Hematopoietic multipotent progenitor cell treated with erythropoietin and hydrocortisone succinate and interleukin-3 and kit ligand, for 6 days (in vitro differentiated cells): Measurements from ENCODE around the gene OR1C1.
"Not testable (repeated sequence)": the region's sequence is repeated elsewhere in the genome, so short reads cannot be mapped to it uniquely, and the experiment has no call there.

Experiments used
- DNase-seq: peaks from one replicate; pipeline ENCODE4 v3.0.0-alpha.2; 2015

Gene OR1C1, protein sequence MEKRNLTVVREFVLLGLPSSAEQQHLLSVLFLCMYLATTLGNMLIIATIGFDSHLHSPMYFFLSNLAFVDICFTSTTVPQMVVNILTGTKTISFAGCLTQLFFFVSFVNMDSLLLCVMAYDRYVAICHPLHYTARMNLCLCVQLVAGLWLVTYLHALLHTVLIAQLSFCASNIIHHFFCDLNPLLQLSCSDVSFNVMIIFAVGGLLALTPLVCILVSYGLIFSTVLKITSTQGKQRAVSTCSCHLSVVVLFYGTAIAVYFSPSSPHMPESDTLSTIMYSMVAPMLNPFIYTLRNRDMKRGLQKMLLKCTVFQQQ

GRCh38 chr1:247760456-247760855, at the start of gene OR1C1:
TSS of gene OR1C1 (minus strand) at chr1:247760556. CDS start at chr1:247758406, 2,150 bp downstream.
- DNase-seq: no peak

- no peak for DNase-seq
Observed at GRCh38 chr1:247797518-247797917, 37.2 kb upstream of the OR1C1 start.

DNA sequence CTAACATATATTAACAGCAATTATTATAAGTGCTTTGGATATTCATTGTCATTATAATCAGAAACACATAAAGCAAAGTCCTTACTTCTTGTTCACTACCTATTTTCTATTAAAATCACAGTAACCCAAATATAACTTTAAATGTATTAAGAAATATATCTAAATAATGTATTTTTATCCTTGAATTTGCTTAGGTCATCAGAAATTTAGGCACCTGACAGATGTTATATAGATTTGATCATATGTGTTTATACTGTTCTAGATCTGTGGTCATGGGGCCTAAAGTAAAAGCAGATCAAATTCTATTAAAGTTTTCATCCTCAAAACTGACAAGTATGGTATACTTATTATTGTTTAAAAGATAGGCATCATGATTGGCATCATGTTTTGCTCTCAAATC, 9.2 kb upstream of the OR1C1 start:
- DNase-seq: no peak

DNA sequence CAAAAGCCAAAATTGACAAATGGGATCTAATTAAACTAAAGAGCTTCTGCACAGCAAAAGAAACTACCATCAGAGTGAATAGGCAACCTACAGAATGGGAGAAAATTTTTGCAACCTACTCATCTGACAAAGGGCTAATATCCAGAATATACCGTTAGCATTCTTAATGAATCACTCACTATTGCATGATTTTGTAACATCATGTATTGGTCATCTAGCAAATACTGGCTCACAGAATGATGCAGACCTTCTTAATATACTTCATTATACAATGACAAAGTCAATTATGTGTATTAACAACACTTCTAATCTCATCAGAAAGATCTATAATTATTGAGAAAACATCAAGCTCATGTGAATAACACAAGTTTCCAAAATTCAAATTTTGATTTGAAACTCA, 6.0 kb downstream of the OR1C1 start:
- not testable (repeated sequence) for DNase-seq

DNA sequence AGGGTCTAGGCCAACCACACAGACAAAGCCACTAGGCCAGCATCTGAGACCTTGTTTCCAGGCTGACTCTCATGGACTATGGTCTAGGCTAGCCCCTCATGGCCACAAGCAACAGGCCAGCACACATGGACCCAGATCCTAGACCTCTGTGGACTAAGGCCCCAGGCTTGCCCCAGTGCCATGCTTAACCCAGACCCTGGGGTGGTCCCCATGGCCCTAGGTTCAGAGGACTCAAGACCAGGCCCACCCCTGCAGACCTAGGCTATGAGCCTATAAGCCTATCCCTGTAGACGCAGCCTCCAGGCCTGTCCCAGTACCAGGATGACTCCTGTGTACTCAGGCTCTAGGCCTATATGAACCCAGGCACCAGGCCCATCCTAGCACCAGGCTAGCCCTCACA, 10.5 kb downstream of the OR1C1 start:
- no peak for DNase-seq

GRCh38 chr1:247748041-247748440, 12.3 kb downstream of the OR1C1 start, which contains the start of gene OR14A2:
TSS of gene OR14A2 (minus strand) at chr1:247748141.
- DNase-seq: no peak

DNA sequence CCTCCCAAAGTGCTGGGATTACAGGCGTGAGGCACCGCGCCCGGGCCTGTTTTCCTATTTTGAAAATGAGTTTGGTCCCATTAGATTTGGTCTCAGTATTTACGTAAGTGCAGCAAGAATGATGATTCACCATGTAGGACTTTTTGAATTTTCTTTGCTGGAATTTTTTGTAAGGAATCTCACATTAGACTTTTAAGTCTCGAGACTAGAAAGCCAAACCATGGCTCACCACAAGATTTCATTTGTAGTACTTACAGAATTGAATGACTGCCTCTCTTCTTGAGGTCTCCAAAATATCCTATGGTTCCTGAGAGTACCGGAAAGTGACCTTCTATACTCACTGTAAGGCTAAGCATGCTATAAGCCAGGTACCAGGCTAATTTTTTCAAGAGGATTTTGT, 12.7 kb downstream of the OR1C1 start:
- DNase-seq: no peak

DNA sequence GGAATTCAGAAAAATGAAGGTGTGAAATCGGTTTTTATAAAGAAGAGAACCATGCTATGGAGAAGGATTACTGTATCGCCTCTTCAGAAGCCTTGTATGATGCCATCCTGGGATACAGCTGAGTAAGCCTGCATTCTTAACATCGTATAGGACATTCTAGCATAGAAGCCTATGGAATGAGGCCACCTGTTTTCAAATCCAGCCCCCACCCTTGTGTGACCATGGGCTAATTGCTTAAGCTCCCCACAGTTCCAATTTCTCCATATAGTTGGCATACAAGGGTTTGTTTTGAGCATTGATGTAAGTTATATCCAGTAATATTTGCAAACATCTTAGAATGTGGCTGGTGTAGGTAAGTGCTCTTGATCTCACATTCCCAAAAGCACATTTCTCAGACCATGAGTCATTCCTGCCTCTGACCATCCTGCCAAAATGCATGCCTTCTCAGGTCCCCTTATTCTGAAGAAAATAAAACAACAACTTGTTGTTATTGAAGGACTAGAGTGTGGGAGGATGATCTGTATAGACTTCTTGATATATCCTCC, 13.9 kb downstream of the OR1C1 start:
- DNase-seq: no peak

GRCh38 chr1:247742215-247742760, 18.1 kb downstream of the OR1C1 start:
- not testable (repeated sequence) for DNase-seq

- no peak for DNase-seq
Observed at GRCh38 chr1:247741756-247742155, 18.6 kb downstream of the OR1C1 start.

DNA sequence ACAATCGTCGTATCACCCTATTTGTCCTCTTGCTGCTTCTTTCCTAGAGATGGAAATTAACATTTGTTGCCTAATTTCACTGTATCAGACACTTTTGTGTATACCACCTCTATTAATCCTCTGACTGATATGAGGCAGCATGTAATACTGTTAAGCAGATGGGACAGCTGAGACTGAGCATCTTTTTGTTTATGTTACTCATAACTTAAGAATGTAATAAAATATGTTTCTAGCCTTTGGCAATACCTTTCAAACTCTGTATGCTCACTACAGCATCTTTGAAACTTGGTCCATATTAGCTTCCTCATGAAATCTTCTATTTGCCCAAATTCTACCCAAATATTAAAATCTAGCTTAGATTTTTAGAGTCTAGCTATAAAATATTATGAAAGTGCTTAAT, 19.6 kb downstream of the OR1C1 start:
- no peak for DNase-seq

DNA sequence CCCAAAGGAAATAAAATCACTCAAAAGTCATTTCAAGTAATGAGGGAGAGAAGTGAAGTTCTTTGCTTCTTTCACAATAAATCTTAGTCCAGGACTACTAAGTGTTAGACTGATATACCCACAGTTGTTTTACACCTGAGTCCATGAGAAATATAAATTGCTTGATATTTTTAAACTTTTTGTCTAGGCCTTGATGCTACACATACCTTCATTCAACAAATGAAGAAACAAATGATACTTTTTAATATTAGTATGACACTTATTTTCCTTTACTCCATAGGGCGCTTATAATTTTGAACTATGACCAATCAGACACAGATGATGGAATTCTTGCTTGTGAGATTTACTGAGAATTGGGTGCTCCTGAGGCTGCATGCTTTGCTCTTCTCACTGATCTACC, 22.0 kb downstream of the OR1C1 start, which contains the start of gene OR14K1:
TSS of gene OR14K1 (plus strand) at position 301 of the 400 bp plus-strand sequence. CDS start at position 301, 0 bp downstream.
- DNase-seq: no peak

DNA sequence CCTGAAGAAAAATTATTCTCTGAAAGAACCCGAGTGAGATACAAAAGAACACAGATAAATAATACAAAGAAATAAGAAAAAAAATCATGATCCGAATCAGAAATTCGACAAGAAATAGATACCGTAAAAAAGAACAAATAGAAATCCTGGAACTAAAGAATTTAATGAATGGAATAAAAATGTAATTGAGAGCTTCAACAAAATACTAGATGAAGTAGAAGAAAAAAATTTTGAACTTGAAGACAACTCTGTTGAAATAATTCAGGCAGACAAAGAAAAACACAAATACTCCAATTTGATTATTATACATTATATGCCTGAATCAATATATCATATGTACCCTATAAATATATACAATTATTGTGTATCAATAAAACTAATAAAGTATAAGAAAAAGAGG, 39.1 kb downstream of the OR1C1 start:
- no peak for DNase-seq

- DNase-seq: no peak
Observed at GRCh38 chr1:247716546-247716945, 43.8 kb downstream of the OR1C1 start, which contains the start of gene OR6F1. TSS of gene OR6F1 (minus strand) at chr1:247716646. CDS start at chr1:247712755, 3,891 bp downstream.

DNA sequence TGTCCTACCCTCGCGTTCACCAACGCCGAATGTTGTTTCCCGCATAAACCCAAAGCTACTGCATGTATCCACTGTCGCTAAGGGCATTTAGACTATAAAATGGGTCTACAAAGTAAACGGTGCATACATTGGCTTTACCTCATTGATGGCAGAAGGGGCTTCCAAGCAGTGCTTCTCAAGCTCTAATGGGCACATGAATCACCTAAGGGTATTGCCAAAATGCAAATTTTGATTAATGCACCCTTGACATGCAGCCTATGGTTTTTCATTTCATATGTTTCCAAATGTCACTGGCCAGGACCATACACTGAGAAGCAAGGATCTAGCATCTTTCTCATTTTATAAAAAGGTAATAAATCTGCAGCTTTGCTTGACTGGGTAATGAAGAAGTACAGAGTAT, 46.6 kb downstream of the OR1C1 start:
- DNase-seq: no peak

DNA sequence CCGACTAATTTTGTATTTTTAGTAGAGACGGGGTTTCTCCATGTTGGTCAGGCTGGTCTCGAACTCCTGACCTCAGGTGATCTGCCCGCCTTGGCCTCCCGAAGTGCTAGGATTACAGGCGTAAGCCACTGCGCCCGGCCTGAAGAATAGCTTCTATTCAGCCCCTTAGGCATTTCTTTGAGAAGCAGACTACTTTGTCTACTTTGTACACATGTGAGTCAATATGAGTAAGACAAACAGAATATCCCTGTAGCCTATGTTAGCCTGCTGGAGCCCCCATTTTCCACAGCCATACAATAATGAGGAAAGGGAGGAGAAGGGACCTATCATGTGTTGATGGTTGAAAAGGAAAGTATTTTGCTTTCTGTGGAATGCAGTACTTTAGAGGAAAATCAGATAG, 49.7 kb downstream of the OR1C1 start:
- DNase-seq: not testable (repeated sequence)
